ENCODE measurements around the gene MORN1. TPM values are rescaled to one million over a fixed set of nuclear protein-coding genes. Genes with fewer than 3 reads are reported as not detected.

MORN1 gene
- total RNA-seq, 1 donor from 2014 or later = 24.4 TPM

- Mint-ChIP-seq H3K27ac (ENCODE audit: unreplicated experiment) (peak within 1 kb of the TSS; percentile 78), H3K4me3 (peak within 1 kb of the TSS; percentile 89)
- no peak for TF ChIP-seq CTCF (conservative IDR thresholded peaks at IDR 0.05)
Observed at GRCh38 chr1:2412395-2412772, 21.0 kb upstream of the MORN1 start, which contains the start of gene PEX10. TSS of gene PEX10 (minus strand) at chr1:2412564. CDS start at chr1:2412502, 62 bp downstream.

GRCh38 chr1:2411801-2412394, 20.5 kb upstream of the MORN1 start:
- no peak for TF ChIP-seq CTCF (conservative IDR thresholded peaks at IDR 0.05)
- H3K4me3 Mint-ChIP-seq = peak overlapping the region; percentile 89
- no peaks in the 10 kb centered on the region for H3K36me3 Mint-ChIP-seq (ENCODE audit: low read depth)
- peak overlapping the region; percentile 78 for H3K27ac Mint-ChIP-seq (ENCODE audit: unreplicated experiment)
- peaks cover 9% of the 10 kb centered on the region for H3K27me3 Mint-ChIP-seq (ENCODE audit: low read depth)
- H3K9me3 Mint-ChIP-seq = no peaks in the 10 kb centered on the region
- peaks cover 9% of the 10 kb centered on the region for H3K4me1 Mint-ChIP-seq
- DNase-seq (ENCODE audit: low read depth, low spot score) = no peak

More at GRCh38 chr1:2412395-2412772, 21.0 kb upstream of the MORN1 start, which contains the start of gene PEX10:
- Mint-ChIP-seq H3K4me1 (peaks cover 9% of the 10 kb centered on the region), H3K27me3 (ENCODE audit: low read depth) (peaks cover 12% of the 10 kb centered on the region), H3K9me3 (no peaks in the 10 kb centered on the region), H3K36me3 (ENCODE audit: low read depth) (no peaks in the 10 kb centered on the region)
- DNase-seq (ENCODE audit: low read depth, low spot score) = peak; percentile 98

- Mint-ChIP-seq H3K4me3 (peak overlapping the region; percentile 77), H3K4me1 (peaks cover 9% of the 10 kb centered on the region), H3K27ac (ENCODE audit: unreplicated experiment) (no peak overlapping the region), H3K9me3 (no peaks in the 10 kb centered on the region), H3K36me3 (ENCODE audit: low read depth) (no peaks in the 10 kb centered on the region), H3K27me3 (ENCODE audit: low read depth) (peaks cover 5% of the 10 kb centered on the region)
- DNase-seq (ENCODE audit: low read depth, low spot score) = no peak
- no peak for TF ChIP-seq CTCF (conservative IDR thresholded peaks at IDR 0.05)
Observed at GRCh38 chr1:2409745-2410144, 18.4 kb upstream of the MORN1 start.

GRCh38 chr1:2408859-2409276, 17.5 kb upstream of the MORN1 start:
- no peaks in the 10 kb centered on the region for H3K27me3 Mint-ChIP-seq (ENCODE audit: low read depth)
- H3K27ac Mint-ChIP-seq (ENCODE audit: unreplicated experiment) = no peak overlapping the region
- H3K4me1 Mint-ChIP-seq = peaks cover under 1% of the 10 kb centered on the region
- H3K36me3 Mint-ChIP-seq (ENCODE audit: low read depth) = no peaks in the 10 kb centered on the region
- H3K9me3 Mint-ChIP-seq = no peaks in the 10 kb centered on the region
- no peak for DNase-seq (ENCODE audit: low read depth, low spot score)
- no peak for TF ChIP-seq CTCF (conservative IDR thresholded peaks at IDR 0.05)
- H3K4me3 Mint-ChIP-seq = peak overlapping the region; percentile 70

GRCh38 chr1:2408456-2408855, 17.1 kb upstream of the MORN1 start:
- DNase-seq (ENCODE audit: low read depth, low spot score) = no peak
- Mint-ChIP-seq H3K36me3 (ENCODE audit: low read depth) (no peaks in the 10 kb centered on the region), H3K27me3 (ENCODE audit: low read depth) (no peaks in the 10 kb centered on the region), H3K9me3 (no peaks in the 10 kb centered on the region), H3K4me1 (no peaks in the 10 kb centered on the region), H3K4me3 (peak overlapping the region; percentile 70), H3K27ac (ENCODE audit: unreplicated experiment) (no peak overlapping the region)
- TF ChIP-seq CTCF (conservative IDR thresholded peaks at IDR 0.05) = no peak
